HG02763 (cell line): ENCODE measurements around the gene SLC15A3.
A peak's percentile ranks its signal among the peaks of the same experiment; 100 is the strongest.
"Not testable (repeated sequence)": the region's sequence is repeated elsewhere in the genome, so short reads cannot be mapped to it uniquely, and the experiment has no call there.

Experiments used
- ATAC-seq: cut with Tn5 transposase; IDR thresholded peaks from one replicate; pipeline ENCODE4 v1.9.1; 2021; ENCODE audit warnings: mild to moderate bottlenecking, moderate library complexity; ENCODE audit not compliant: unreplicated experiment

The SLC15A3 gene

DNA sequence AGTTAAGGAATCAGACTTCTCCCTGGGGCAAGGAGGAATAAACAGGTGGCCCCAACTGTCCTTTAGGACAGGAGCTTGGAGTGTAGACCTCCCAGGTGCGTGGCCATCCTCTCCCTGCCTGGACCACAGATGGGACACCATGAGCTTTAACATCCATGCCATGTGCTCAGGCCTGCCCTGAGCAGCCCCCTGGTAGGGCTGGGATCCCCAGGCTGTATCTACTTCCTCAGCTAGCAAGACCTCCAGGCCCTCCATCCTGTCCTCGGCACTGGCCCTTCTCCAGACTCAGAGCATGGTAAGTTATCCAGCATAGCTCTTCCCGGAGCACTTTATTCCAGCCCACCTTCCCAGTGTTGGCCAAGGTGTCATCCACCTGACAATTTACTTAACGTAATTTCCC is 25.2 kb upstream of the SLC15A3 start:
- no peak for ATAC-seq

DNA sequence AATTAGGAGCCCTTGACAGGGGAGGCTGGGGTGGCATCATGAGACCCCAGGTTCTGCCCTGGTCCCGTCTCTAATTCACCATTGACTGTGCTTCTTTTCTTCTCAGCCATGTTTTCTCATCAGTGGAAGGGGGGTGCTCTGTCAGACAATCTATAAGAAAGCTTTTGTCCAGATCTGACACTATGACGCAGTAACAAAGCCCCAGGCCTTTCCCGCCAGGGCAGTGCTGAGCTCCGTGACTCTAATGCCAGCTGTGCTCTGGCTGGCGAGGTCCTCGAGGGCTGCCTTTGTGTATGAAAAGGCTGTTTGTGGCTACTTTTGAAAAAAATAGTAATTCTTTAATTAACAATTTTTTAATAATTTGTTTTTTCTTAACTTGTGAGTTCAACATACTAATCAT is 22.8 kb upstream of the SLC15A3 start:
- no peak for ATAC-seq

DNA sequence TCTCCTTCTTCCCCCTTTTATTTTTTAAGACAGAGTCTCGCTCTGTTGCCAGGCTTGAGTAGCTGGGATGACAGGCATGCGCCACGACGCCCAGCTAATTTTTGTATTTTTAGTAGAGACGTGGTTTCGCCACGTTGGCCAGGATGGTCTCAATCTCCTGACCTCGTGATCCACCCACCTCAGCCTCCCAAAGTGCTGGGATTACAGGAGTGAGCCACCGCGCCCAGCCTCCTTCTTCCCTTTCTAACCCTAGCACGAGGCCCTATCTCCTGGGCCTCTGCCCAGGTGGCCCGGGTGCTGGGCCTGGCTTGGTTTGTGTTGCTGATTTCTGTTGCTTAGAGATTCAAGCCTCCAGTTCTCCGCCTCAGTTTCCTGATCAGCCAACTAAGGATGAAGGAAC is 22.3 kb upstream of the SLC15A3 start:
- not testable (repeated sequence) for ATAC-seq

DNA sequence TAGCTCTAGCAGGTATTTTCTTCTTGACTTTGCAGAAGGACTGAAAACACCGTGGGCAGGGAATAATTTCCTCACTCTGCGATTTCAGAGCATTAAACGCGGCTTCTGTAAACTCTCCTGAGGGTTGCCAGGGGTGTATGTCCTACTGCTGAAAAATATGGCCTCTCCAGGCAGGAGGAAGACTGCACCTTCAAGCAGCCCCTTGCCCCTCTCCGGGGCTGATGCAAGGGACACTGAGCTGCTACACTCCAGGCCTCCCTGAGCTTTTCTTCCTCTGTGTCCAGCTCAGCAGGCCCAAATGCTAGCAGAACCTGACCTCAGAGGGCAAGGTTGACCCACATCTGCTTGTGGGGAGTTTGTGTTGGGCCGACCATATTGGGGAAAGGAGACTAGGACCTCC is 21.7 kb upstream of the SLC15A3 start:
- no peak for ATAC-seq

DNA sequence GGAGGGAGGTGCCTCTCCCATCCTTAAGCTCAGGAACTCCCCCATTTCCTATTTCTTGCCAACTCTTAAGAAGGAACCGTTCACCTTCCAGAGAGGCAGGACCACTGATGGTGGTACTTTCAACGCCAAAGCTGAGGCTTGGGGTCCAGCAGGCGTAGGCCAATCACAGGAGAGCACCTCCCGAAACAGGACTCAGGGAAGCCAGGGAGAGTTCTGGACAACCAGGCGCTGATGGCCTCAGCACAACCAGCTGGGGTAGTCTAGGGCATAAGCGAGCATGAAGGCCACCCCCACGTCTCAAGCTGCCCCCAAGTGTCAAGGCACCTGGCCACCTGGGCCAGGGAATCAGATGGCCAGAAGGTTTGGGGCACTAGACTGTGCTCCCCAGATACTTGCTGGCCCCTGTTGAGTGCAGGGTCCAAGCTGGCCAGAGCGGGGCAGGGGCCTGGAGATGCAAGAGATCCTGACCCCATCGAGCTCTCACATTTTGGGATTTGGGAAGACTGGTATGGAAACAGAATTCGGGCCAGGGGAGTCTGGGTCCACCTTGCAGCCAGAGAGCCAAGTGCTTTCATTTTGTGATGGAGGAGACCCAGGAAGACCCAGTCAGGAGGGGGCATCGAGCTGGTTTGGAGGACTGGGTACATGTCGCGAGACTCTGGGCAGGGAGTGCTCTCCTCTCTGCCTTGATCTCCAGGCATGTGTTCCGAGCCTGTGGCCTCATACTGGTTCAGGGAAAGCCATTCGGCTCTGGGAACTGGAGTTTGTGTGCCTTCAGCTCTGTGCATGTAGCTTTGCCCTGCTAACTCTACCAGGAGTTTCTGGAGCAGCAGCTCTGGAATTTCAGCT is 20.4 kb upstream of the SLC15A3 start:
- ATAC-seq, result no peak

DNA sequence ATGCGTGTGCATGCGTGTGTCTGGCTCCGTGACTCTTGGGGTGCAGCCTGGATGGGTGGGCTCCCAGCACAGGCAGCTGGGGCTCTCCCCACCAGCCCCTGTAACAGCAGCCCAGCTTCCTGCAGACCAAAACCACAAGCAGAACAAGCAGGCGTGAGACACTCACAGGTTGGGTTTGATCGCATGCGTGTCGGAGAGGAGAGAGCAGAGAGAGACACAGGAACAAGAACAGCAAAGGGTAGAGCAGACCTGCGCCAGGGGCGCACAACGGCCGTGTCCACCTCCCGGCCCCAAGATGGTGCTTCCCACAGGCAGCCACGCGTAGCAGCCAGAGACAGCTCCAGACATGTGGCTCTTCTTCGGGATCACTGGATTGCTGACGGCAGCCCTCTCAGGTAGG is 19.5 kb upstream of the SLC15A3 start, which contains the start of gene CD6:
CD6 (plus strand) TSS at position 161 of the 400 bp plus-strand sequence; CDS start at position 347, 186 bp downstream.
- no peak for ATAC-seq

DNA sequence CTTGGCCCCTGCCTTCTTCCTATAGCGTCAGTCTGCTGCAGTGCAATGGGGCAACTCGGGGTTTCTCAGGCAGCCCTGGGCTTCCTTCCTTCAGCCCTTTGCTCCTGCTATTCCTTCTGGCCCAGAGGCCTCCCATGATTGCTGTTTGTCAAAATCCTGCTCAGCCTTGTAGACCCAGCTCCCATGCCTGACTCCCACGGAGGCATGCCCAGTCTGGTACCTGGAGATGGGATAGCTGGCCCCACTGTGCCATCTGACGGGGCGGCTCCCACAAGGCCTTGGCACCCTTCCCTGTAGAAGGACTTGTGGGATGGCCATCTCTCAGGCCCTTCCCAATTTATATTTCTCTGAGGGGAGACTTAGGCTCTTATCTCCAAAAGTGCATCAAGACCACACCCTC is 18.9 kb upstream of the SLC15A3 start:
- no peak for ATAC-seq

DNA sequence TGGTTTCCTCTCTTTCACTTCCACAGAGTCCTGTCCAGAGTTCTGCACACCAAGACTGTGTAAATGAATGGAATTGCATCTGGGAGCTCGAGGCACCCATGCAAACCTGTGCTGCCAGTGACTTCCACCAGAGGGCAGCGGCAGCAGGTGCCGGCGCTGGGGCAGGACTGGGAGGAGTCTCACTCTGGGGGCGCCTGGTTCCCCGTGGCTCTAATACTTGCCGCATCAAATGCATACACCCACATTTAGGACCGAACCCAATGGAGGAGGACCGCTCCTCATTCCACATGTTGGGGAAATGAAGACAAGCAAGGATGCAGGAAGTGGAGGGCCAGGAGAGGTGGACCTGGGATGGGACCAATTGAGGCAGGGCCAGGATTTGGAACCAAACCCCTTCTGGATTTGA is 18.4 kb upstream of the SLC15A3 start:
- no peak for ATAC-seq

DNA sequence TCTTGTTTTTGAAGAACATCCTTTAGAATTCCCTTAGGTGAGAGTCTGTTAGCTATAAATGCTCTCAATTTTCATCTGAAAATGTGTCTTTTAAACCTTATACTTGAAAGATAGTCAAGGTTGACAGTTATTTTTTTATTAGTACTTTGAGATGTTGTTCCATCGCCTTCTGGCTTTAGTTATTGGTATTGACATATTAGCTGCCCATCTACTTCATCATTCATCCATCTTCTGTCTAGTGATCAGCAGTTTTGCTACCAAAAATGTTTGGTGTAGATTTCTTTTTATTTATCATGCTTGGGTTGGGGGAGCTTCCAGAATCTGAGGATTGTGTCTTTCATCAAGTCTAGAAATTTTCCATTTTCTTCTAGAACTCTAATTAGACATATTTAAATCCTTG is 16.2 kb upstream of the SLC15A3 start:
- ATAC-seq, result no peak

DNA sequence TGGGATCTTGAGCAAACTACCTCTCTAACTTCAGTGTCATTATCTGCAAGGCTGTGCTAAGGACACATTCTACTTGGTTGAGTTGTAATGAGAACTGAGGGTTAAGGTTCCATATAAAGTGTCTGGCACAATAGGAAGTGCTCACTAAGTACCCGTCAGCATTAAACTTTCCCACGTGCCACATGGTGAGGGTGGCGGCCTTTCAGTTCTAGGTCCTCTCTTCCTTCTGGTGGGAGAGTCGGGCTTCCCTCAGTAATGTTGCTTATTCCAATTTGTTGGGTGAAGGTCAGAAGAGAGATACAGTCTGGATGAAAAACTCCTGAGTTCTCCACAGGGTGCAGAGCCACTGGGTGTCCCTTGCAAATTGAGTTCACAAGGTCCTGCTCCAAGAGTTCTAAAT is 14.9 kb upstream of the SLC15A3 start:
- ATAC-seq, result no peak

DNA sequence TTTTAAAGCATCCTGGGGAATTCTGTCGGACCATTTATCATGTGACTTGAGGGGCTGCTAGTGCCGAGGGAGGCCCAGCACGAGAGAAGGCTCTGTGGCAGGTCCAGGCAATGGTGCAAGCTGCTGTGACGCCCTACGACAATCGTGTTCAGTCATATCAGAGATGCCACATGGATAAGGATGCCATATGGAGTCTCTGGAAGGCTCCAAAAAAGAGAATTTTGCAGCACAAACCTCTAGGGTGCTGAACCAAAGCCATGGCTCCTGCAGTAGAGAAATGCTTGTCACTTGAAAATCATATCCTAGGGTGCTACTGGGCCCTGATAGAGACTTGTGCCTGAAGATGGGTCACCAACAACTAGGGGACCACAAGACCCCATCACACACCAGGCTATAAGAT is 12.8 kb upstream of the SLC15A3 start:
- ATAC-seq, result no peak

DNA sequence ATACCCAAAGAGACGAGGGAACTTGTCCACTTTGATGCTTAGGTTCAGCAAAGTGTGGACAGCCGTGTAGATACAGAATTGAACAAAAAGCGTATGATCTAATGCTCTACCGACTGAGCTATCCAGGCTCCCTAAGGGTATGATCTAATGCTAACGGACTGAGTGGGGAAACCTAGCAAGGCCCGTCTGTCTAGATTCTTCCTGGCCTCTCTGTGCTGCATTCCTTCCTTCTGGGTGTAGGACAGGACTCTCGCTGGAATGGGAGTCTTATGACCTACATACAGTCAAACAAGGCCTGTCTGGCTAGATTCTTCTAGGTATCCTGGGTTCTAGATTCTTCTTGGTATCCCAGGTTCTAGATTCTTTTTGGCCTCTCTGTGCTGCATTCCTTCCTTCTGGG is 8.4 kb upstream of the SLC15A3 start:
- ATAC-seq, result no peak

DNA sequence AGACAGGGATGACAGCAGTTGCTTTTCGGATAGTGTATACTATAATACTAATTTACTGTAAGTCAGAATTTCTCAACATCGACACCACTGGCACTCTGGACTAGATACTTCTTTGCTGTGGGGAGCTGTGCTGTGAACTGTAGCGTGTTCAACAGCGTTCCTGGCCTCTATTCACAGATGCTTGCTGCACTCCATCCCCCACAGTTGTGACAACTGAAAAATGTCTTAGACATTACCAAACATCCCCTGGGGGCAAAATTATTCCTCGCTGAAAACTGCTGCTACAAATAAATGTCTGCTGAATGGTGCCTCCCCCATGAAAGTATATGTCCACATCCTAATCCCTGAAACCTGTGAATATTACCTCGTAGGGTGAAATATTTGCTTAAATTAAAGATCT is 7.5 kb upstream of the SLC15A3 start:
- no peak for ATAC-seq

DNA sequence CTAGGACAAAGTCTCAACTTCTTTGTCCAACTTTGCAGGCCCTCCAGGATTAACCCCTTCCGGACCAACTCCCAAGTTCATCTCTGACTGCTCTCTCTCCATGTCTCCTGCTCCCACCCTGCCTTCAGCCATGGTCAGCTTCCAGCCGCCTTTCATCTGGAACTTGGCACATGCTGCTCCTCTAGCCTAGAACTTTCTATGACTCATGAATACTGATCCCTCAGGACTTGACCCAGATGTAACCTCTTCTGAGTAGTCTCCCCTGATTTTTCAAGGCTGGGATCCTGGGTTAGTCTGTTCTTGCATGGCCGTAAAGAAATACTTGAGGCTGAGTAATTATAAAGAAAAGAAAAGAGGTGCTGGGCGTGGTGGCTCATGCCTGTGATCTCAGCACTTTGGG is 5.2 kb upstream of the SLC15A3 start:
- ATAC-seq, result no peak

DNA sequence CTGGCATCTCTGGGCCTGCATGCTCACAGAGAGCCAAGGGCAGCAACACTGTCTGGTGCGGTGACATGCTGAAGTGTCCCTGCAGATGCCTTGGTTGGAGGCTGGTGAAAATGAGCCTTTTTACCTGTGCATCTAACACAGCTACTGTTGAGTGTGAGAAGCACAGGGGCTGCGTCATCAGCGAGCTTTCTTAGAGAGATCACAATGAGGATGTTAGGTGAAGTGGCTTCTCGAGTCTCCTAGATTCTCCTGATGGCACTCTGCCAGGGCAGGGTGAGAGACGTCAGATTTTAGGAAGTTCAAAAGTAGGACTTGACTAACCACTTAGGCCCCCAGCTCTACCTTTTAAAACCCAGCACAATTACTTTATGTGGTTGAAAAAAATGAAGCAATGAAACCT is 3.6 kb upstream of the SLC15A3 start:
- no peak for ATAC-seq

DNA sequence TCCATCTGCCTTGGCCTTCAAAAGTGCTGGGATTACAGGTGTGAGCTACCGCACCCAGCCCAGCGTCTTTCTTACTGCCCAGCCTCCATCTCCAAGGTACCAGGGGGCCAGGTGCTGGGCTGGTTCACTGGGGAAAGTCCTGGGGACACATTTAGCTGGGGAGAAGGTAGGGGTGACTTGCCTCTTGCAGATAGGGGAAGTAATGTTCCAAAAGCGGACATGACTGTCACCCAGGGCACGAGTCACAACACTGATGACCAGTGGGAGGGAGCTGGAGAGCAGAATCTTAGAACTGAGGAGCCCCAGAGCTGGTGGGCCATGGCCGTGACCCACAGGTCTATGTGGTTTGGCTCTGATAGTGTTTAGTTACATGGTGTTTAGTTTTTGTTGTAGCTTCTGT is 2.4 kb upstream of the SLC15A3 start:
- no peak for ATAC-seq

DNA sequence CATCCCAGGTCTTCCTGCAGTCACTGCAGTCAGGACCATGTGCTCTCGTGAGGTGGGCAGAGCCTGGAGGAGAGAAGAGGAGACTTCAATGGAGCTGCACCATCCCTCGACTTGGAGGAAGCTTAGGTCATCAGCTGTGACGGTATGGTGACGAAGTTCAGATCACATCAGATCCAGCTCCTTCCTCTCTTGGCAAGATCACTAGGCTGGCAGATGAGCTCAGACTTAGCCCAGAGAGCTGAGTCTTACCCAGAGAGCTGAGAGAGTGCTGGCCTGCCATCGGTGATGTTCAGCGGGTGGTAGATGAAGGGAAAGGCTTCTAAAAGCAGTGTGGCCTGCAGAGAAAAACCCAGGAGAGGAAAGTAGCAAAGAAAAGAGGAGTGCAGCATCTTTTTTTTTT is 1.8 kb upstream of the SLC15A3 start:
- ATAC-seq, result no peak

DNA sequence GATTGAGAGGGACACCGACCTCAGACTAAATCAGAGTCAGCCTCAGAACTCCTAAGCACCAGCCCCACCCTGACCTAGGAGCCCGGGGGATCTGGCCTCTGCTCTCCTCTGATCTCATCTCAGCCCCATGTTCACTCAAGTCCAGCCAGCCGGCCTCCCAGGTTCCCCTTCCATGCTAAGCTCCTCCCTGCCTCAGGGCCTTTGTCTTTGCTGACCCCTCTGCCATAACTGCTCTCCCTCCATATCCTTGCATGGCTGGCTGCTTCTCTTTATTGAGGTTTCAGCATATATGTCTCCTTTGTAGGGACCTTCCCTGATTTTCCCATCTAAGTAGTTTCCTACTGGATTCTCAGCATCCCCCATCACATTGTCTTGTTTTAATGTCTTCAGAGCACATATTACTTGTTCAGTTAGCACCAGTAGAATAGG is 780 bp upstream of the SLC15A3 start:
- peak; percentile 4 for ATAC-seq

DNA sequence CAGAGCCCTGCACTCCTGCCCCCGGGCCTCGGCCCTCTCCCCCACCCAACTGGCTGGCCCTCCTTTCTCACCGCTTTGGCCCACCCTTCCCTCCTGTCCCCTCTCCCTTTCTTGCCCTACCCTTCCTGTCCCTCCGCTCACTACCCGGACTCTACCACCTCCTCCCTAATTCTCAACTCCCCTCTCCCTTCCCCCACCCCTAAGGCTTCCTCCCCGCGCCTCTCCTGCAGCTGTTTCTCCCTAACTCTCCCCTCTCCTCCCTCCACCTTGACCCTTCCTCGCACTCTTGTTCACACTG is 421 bp downstream of the SLC15A3 start:
- no peak for ATAC-seq

DNA sequence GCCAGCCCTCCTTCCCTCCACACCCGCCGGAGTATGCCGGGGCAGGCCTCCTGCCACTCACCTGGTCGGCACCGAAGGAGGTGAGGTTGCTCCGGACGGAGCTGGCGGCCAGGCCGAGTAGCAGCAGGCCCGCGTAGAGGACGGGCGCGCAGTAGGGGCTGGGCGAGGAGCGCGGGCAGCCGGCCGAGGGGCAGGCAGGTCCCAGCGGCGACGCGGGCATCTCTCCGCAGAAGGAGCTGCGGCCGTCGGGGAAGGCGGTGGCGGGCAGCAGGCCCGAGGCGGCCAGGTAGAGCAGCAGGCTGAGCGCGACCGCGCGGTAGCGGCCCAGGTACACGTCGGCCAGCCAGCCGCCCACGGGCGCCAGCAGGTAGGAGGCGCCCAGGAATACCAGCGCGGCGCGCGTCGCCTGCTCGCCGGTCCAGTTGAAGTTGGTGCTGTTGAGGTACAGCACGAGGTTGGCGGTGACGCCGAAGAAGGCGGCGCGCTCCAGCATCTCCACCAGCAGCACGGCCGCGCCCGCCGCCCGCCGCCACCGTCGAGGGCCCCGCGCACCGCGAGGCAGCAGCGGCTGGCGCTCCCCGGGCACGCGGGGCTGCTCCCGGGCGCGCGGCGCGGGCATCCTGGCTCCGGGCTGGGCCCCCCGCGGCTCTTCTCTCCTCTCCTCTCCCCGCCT is 907 bp downstream of the SLC15A3 start:
- no peak for ATAC-seq

DNA sequence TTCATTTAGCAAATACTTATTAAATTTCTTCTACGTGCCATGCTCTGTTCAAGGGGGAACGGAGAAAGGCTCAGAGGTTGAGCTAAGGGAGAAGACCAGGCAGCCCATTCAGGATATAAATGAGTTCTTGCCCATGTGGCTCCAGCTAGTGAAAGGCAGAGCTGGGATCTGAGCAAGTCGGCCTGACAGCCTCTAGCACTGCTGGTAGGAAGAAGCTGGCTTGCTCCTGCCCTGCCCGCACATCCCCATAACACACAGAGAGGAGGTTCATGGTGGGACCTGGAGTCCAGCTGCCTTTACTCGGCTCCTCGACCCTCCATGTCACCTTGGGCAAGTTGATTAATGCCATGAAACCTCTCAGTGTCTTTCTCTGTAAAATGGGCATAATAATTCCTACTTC is 2.0 kb downstream of the SLC15A3 start:
- no peak for ATAC-seq

DNA sequence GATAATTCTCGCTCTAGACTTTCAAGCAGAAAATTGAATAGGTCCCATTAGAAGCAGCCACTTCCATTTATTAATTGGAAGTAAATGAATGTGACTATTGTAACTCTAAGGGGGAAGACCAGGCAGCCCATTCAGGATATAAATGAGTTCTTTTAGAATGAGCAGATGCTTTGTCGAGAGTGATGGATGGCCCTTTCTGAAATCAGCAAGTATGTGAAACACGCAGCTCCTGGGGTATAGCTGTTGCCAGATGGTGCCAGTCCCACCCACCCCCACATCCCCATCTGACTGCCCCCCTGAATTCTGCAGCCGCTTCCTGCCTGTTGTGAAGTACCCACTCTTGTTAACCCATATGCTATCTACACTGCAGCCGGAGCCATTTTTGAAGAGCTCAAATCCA is 3.7 kb downstream of the SLC15A3 start:
- no peak for ATAC-seq

DNA sequence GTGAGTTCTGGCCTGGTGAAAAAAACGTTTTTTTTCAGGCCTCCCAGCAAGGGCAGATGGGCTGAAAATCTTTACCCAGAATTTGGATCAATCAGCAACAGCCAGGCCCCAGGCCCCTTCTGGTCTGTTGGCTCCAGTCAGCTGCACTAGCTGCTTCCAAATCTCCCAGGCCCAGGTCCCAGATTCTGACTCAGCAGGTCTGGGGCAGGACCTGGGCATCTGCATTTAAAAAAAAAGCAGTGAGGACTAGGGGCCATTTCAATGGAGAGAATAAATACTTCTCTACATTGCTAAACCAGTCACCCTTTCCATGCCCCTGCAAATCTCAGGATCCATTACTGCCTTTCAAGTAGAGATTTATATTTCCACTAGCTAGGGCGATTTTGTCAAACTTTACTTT is 4.3 kb downstream of the SLC15A3 start:
- no peak for ATAC-seq
